ENCODE measurements around the gene CLINT1.

Gene CLINT1

GRCh38 chr5:157820593-157821252 lies 38.2 kb downstream of the CLINT1 start:
- peak; percentile 46 for DNase-seq

- no peak for DNase-seq
Measured at GRCh38 chr5:157819502-157820115, 39.3 kb downstream of the CLINT1 start.

- no peak for DNase-seq
Measured at GRCh38 chr5:157818368-157818767, 40.6 kb downstream of the CLINT1 start.

GRCh38 chr5:157817928-157818327 lies 41.0 kb downstream of the CLINT1 start:
- DNase-seq = no peak

- no peak for DNase-seq
Measured at GRCh38 chr5:157817387-157817702, 41.6 kb downstream of the CLINT1 start.

- no peak for DNase-seq
Measured at GRCh38 chr5:157816682-157817386, 42.1 kb downstream of the CLINT1 start.

- no peak for DNase-seq
Measured at GRCh38 chr5:157812086-157812485, 46.9 kb downstream of the CLINT1 start.

GRCh38 chr5:157808043-157808442 lies 50.9 kb downstream of the CLINT1 start:
- no peak for DNase-seq

GRCh38 chr5:157802736-157803135 lies 56.2 kb downstream of the CLINT1 start:
- DNase-seq = no peak

GRCh38 chr5:157800137-157800536 lies 58.8 kb downstream of the CLINT1 start:
- no peak for DNase-seq

- no peak for DNase-seq
Measured at GRCh38 chr5:157799578-157799977, 59.4 kb downstream of the CLINT1 start.

GRCh38 chr5:157793301-157793700 lies 65.6 kb downstream of the CLINT1 start:
- no peak for DNase-seq

- no peak for DNase-seq
Measured at GRCh38 chr5:157785801-157786200, 73.1 kb downstream of the CLINT1 start.

- DNase-seq = no peak
Measured at GRCh38 chr5:157779221-157779620, 79.7 kb downstream of the CLINT1 start.

- peak; percentile 74 for DNase-seq
Measured at GRCh38 chr5:157778121-157778805, 80.7 kb downstream of the CLINT1 start.

- no peak for DNase-seq
Measured at GRCh38 chr5:157772127-157772526, 86.8 kb downstream of the CLINT1 start.

- no peak for DNase-seq
Measured at GRCh38 chr5:157770665-157771064, 88.3 kb downstream of the CLINT1 start.

GRCh38 chr5:157767689-157768088 lies 91.3 kb downstream of the CLINT1 start:
- no peak for DNase-seq

- no peak for DNase-seq
Measured at GRCh38 chr5:157766902-157767301, 92.0 kb downstream of the CLINT1 start.

- no peak for DNase-seq
Measured at GRCh38 chr5:157766442-157766841, 92.5 kb downstream of the CLINT1 start.

- DNase-seq = no peak
Measured at GRCh38 chr5:157764531-157764930, 94.4 kb downstream of the CLINT1 start.

- peak; percentile 71 for DNase-seq
Measured at GRCh38 chr5:157761690-157762621, 97.0 kb downstream of the CLINT1 start.

- DNase-seq = no peak
Measured at GRCh38 chr5:157758706-157759105, 100.2 kb downstream of the CLINT1 start.

Measured in fibroblast of upper back skin (primary cell).